AG09309 (cell line): ENCODE measurements around the gene FRMD4A.

ENCODE experiments used
- DNase-seq: peaks from one replicate; pipeline ENCODE4 v3.0.0-alpha.2; 2010; ENCODE audit warnings: low read depth
- H3K4me3 ChIP-seq: 2 replicates; pipeline ENCODE4 v1.5.1; 2011; ENCODE audit warnings: mild to moderate bottlenecking, low read depth, low read length, moderate library complexity; ENCODE audit not compliant: control insufficient read depth
- TF ChIP-seq, protein P1 (sequence below): IDR thresholded peaks from 2 replicates; pipeline ENCODE4 v1.5.1; 2011; ENCODE audit warnings: mild to moderate bottlenecking, low read depth, low read length, inconsistent platforms; ENCODE audit not compliant: insufficient read depth, control insufficient read depth; ENCODE audit errors: missing control alignments

FRMD4A gene

DNA sequence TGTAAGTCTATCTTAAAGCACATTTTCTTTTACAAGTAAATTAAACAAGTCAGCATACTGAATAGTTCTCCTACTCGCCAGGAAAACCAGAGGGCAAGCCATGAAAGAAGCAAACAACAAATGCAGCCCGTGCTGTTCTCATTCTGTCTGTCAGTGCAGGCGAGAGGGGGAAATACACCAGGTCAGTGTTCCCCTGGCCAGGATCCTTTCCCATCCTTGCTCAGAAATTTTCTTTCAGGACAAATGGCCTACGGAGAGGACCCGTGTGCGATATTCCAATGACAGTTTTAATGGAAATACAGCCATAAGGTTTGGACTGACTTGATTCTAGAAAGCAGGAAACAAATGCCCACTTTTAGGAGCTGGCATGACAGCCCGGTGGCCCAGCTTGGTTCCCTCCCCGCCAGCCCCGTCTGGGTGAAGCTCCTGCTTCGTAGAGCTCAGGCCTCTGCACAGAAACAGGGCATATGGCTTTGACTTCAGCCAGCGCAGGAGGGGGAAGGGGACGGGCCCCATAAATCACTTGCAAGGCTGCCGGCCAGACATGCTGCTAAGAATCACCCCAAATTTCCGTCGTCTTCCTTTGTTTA is 67.8 kb downstream of the FRMD4A start:
- TF ChIP-seq, protein P1, sequence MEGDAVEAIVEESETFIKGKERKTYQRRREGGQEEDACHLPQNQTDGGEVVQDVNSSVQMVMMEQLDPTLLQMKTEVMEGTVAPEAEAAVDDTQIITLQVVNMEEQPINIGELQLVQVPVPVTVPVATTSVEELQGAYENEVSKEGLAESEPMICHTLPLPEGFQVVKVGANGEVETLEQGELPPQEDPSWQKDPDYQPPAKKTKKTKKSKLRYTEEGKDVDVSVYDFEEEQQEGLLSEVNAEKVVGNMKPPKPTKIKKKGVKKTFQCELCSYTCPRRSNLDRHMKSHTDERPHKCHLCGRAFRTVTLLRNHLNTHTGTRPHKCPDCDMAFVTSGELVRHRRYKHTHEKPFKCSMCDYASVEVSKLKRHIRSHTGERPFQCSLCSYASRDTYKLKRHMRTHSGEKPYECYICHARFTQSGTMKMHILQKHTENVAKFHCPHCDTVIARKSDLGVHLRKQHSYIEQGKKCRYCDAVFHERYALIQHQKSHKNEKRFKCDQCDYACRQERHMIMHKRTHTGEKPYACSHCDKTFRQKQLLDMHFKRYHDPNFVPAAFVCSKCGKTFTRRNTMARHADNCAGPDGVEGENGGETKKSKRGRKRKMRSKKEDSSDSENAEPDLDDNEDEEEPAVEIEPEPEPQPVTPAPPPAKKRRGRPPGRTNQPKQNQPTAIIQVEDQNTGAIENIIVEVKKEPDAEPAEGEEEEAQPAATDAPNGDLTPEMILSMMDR, result no peak
- no peak overlapping the region for H3K4me3 ChIP-seq
- no peak for DNase-seq

DNA sequence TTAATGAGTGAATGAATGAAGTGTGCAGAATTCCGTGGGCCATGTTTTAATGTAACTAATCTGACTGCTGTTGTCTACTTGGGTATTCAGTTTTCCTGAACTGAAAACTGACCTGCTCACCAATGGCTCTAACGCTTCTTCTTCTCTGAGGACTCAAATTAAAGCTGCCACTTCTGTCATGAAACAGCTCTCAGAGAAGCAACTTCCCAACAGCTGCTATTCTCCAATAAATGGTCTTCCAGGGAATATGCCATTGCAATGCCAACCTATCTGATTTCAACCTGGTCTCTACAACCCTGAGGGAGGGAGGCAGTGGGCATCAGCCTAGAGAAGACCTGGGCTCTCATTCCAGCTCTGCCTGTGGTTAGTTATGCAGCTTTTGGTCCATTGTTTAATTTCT is 69.4 kb downstream of the FRMD4A start:
- no peak for DNase-seq
- TF ChIP-seq, protein P1, result no peak
- H3K4me3 ChIP-seq, result no peak overlapping the region

DNA sequence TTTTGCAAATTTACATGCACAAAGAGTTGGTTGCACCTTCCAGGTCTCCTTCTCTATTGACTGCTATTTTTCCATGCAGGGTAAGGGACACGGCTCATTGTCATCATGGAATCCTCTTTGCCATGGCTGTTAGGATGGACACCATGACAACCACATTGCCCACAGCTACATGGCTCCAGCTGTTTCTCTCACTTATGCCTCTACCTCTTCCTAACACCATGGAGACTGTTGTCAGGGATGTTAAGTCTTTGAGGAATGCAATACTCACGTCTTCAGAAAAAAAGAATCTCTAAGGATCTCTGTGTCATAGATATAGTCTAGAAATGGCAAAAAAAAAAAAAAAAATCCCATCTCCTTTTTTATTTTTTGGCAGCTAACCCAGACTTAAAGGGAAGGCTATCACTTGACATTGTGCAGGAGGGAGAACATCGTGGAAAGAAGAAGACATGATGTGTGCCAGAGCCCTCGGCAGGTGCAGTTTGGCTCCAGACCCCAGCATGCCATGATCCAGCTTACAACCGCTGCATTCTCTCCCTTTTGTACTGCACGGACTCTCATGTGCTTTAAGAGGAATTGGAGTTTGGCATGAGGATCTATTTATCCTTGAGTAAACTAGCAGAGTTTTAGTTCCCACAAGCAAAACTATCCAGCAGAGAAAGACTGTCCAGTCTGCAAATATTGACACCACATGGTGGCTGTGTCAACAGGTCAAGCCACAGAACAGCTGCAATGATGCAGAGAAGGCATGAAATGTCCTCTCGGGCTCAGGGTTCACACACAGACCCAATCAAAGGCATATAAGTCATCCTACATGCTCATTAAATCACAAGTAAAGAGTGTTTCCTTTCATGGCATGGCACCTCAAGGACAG is 70.8 kb downstream of the FRMD4A start:
- H3K4me3 ChIP-seq, result no peak overlapping the region
- DNase-seq, result peak; percentile 45
- TF ChIP-seq, protein P1, result no peak

DNA sequence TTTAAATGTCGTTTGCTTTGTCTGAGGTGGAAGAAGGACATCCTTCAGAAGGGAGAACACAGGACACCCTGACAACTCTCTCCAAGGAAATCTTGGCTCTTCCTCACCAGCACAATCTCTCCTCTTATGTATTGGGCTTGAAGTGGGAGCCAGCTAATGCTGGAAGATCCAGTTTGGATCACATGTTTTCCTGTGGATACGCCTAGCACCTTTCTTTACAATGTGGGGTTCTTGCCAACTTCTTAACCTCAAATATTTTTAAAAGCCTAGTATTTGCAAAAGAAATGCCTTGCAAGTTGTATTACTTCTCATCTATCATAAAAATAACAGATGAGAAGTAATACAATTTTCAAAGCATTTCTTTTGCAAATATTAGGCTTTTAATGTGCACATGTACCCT is 76.4 kb downstream of the FRMD4A start:
- TF ChIP-seq, protein P1, result no peak
- H3K4me3 ChIP-seq, result no peak overlapping the region
- DNase-seq, result no peak

DNA sequence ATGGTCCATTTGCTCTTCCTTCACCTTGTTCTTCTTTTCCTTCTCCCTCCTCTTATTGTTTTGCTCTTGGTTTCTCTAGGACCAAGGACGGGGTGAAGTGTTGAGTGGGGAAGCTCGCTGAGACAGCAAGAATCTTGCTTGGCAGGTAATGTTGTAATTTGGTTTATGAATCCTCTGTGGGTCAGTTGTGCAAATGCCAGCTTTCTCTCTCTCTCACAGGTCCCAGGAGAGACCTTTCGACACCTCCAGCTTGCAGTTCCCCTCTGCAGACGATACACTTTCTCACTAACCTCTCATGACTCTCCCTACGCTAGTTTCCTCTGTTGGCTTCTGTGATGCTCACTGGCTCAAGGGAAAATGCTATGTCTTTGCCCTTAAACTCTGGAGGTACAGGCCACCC is 77.0 kb downstream of the FRMD4A start:
- no peak overlapping the region for H3K4me3 ChIP-seq
- no peak for DNase-seq
- TF ChIP-seq, protein P1, result no peak

DNA sequence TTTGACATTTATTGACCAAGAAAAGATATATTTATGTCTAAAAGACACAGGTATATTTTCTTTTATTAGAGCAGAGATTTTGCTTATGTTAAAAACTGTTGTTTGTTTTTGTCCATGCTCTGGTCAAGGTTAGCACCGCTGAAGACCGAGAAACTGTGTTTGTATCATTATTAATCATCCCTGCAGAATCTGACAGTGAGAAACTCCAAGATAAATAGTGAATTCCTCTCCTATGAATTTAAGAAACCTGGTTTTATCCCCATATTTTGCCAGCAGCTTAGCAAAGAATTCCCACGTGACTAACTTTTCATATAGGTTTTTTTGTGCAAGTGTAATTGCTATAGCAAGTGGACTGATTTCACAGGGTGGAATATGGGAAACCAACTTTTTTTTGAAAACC is 77.6 kb downstream of the FRMD4A start:
- TF ChIP-seq, protein P1, result no peak
- DNase-seq, result no peak

More for the DNA sequence above, 77.6 kb downstream of the FRMD4A start:
- H3K4me3 ChIP-seq, result no peak overlapping the region
